Cardiac muscle cell (in vitro differentiated cells and primary cell): ENCODE measurements around the gene CELSR1. TPM values are rescaled to one million over a fixed set of nuclear protein-coding genes. Genes with fewer than 3 reads are reported as not detected.
A peak's percentile ranks its signal among the peaks of the same experiment; 100 is the strongest.

Experiments
- DNase-seq, 2 donors: peaks; one replicate each; pipeline versions ENCODE4 v3.0.0 to v3.0.0-alpha.2; 2010 to 2017; ENCODE audit warnings: low read depth in 1 of 2, low spot score in 1 of 2
- H3K27ac ChIP-seq: fragments of 200-600 bp; sonication (generic); 2 replicates; pipeline ENCODE4 v1.5.1; 2016
- H3K27me3 ChIP-seq: fragments of 200-600 bp; sonication (generic); 2 replicates; pipeline ENCODE4 v1.6.0; 2016; ENCODE audit warnings: control low read depth
- H3K36me3 ChIP-seq: fragments of 200-600 bp; sonication (generic); 2 replicates; pipeline ENCODE4 v1.5.1; 2016; ENCODE audit warnings: control low read depth
- H3K4me1 ChIP-seq: fragments of 200-600 bp; sonication (generic); 2 replicates; pipeline ENCODE4 v1.8.1; 2017; ENCODE audit warnings: low read depth, mild to moderate bottlenecking, mixed run types
- H3K4me3 ChIP-seq: fragments of 200-600 bp; sonication (generic); 2 replicates; pipeline ENCODE4 v1.5.1; 2016; ENCODE audit warnings: mild to moderate bottlenecking
- H3K9me3 ChIP-seq: fragments of 200-600 bp; sonication (generic); 2 replicates; pipeline ENCODE4 v1.5.1; 2017; ENCODE audit warnings: low read depth, mild to moderate bottlenecking, control low read depth
- polyA plus RNA-seq: library from polyadenylated mRNA; unstranded; fragments of >200 nt; fragmentation: Nextera tagmentation; extraction: Ambion mirVana; gene quantifications from 2 replicates; pipeline ENCODE4 v1.2.1, GENCODE V29; 2016
- total RNA-seq: library from RNA; depleted of rRNA; stranded (reverse); fragments of >200 nt; gene quantifications from 2 replicates; pipeline ENCODE4 v1.2.3, GENCODE V29; 2016
- TF ChIP-seq, protein P1 (sequence below): IDR thresholded peaks from 2 replicates; pipeline ENCODE4 v1.5.1; 2012; ENCODE audit warnings: low read depth, mild to moderate bottlenecking, low read length

The CELSR1 gene
- total and polyA plus RNA-seq, 2 experiments from 2014 or later, result 9.0 to 37.4 TPM

DNA sequence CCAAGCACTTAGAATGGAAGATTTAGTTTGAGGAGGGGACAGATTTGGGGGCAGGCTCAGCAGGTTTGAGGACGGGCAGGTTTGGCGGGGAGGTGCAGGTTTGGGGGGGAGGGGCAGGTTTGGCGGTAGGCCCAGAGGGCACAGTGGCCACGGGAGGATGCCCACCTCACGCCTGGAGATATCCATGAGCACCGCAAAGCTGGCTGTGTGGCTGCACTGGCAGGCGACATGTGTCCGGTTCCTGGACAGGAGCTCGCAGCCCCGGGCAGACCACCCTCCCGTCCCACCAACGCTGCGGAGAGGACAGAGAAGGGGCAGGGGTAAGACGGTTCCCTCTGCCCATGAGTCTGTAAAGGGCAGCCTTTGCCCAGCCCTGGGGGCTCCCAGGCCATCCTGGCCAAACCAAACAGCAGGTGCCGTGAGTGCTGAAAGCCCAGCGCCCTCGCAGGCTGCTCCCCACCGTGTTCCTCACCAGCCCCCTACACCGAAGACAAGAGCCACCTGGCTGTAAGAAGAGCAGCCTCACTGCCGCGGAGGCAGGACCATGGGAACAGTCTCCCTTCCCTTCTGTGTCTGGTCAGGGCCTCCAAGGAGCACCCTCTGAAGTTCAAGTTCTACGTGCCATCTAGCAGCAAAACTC is 158.9 kb downstream of the CELSR1 start:
- no peak for DNase-seq
- TF ChIP-seq, protein P1, sequence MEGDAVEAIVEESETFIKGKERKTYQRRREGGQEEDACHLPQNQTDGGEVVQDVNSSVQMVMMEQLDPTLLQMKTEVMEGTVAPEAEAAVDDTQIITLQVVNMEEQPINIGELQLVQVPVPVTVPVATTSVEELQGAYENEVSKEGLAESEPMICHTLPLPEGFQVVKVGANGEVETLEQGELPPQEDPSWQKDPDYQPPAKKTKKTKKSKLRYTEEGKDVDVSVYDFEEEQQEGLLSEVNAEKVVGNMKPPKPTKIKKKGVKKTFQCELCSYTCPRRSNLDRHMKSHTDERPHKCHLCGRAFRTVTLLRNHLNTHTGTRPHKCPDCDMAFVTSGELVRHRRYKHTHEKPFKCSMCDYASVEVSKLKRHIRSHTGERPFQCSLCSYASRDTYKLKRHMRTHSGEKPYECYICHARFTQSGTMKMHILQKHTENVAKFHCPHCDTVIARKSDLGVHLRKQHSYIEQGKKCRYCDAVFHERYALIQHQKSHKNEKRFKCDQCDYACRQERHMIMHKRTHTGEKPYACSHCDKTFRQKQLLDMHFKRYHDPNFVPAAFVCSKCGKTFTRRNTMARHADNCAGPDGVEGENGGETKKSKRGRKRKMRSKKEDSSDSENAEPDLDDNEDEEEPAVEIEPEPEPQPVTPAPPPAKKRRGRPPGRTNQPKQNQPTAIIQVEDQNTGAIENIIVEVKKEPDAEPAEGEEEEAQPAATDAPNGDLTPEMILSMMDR, result no peak
- peak overlapping the region; percentile 93 for H3K27ac ChIP-seq
- no peak overlapping the region for H3K4me3 ChIP-seq
- H3K9me3 ChIP-seq, result no peaks in the 10 kb centered on the region
- no peaks in the 10 kb centered on the region for H3K27me3 ChIP-seq
- H3K36me3 ChIP-seq, result peaks cover 8% of the 10 kb centered on the region
- peaks cover 14% of the 10 kb centered on the region for H3K4me1 ChIP-seq

DNA sequence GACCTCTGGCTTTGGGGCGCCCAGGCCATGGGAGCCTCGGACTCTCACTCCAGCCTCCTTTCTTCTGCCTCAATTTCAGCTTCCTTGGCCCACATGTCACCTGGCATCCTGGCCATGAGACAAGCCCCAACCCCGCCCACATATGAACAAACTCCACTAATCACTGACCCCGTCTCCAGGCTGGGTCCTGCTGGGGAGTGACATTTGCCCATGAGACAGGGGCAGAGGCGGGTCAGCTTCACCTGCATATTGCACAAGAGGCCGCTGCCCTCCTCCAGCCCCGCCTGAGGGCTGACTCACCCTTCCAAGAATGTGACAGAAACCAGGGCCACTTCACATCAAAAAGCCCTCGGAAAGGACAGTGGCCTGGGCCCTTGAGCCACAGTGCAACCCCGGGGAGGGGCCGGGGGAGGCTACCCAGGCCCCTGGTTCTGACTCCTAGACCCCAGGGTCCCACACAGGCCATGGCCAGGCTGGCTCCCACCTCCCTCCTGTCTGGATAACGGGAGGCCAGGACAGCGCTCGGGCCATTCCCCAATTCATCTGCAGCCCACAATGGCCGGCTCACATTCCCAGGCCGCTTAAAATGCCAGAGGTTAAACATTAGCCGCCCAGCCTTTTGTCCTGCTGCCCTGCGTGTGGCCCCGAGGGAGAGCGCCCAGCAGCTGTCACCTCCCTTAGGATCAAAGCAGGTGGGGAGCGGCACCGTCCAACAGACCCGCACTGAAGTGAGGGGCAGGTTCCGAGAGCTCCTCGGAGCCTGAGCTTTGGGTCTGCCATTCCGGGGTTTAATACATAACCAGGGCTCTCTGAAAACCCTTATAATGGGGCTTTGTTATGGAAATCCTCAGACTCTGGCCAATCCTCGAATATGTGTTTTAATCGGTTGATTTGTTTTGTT is 159.6 kb downstream of the CELSR1 start:
- peak; percentile 21 to 88 for DNase-seq
- Histone ChIP-seq H3K27me3 (no peaks in the 10 kb centered on the region), H3K9me3 (no peaks in the 10 kb centered on the region), H3K27ac (peak overlapping the region; percentile 93), H3K36me3 (peaks cover 3% of the 10 kb centered on the region), H3K4me1 (peaks cover 14% of the 10 kb centered on the region), H3K4me3 (no peak overlapping the region)
- TF ChIP-seq, protein P1, result no peak

DNA sequence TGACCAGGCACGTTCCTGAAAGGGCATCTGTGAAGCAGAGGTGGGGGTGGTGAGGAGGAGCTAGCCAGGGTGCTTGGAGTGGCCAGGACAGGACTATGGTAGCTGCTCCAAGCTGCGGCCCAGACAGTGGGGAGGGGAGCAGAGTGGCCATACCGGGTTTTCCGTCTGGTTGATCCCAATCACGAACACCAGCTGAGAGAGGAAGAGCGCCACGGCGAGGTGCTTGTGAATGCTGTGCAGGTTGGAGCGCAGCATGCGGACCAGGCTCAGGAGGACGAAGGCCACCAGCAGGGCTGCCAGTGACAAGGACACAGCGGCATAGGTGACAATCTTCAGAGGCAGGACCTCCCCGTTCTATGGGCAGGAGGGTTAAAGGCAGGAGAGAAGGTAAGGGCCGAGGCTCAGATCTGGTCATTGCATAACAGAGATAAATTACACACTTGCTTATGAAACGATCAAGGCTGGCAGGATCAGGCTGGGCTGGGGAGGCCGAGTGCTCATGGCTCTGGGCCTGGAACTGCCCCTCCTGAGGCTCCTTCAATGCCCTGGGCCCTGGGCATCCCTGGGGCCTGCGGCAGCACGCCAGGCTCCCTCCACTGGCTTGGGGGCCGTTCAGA is 160.4 kb downstream of the CELSR1 start:
- DNase-seq, result no peak
- H3K4me3 ChIP-seq, result no peak overlapping the region
- H3K27ac ChIP-seq, result peak overlapping the region; percentile 93
- TF ChIP-seq, protein P1, result no peak
- no peaks in the 10 kb centered on the region for H3K27me3 ChIP-seq
- H3K9me3 ChIP-seq, result no peaks in the 10 kb centered on the region
- H3K36me3 ChIP-seq, result no peaks in the 10 kb centered on the region
- H3K4me1 ChIP-seq, result peaks cover 14% of the 10 kb centered on the region

DNA sequence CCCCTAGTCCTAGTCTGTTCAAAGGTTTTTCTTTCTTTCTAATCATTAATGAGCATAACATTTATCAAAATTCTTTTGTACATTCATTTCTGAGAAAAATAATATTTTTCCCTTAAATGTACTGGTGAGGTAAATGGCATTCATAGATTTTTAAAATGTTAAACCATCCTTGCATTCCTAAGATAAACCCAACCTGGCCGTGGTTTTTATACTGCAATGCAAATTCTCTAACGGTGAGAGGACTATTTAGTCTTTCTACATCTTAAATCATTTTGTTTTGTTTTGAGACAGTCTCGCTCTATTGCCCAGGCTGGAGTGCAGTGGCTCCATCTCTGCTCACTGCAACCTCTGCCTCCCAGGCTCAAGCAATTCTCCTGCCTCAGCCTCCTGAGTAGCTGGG is 161.3 kb downstream of the CELSR1 start:
- TF ChIP-seq, protein P1, result no peak
- Histone ChIP-seq H3K9me3 (no peaks in the 10 kb centered on the region), H3K4me1 (peaks cover 14% of the 10 kb centered on the region), H3K4me3 (no peak overlapping the region), H3K27ac (no peak overlapping the region), H3K36me3 (no peaks in the 10 kb centered on the region), H3K27me3 (no peaks in the 10 kb centered on the region)
- DNase-seq, result no peak

DNA sequence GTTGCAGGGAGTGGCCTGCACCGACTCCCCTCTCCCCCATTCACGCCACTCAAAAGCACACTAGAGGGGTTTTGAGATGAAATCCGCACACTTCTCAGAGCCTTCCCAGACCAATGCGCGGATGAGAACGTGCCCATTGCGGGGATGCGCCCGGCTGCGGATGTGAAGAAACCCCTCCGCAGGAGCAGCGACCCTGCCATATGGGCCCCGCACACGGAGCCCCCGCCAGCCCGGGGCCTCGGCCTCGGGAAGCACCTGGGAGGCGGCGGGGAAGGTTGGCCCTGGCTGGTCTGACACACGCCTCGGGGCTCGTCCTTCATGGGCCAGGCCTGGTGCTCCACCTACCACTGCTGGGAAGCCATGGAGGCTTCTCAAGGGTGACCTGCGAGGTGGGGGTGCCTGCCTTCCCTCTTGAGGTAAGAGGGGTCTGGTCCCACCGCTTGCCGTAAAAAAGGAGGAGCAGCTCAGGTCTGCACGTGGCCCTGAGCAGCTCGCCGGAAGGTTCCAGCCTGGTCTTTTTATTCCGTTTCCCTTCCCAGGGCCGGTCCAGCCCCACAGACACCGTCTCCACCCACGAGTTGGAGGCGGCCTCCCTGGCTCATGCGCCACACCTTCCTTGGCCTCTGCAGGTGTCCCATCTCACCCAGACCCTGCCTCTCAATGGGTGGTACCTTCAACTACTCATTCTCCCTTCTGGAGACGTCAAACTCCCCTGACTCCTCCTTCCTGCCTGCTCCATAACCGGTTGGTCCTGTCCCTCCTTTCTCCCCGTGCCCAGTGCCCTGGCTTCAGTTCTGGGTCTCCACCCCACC is 162.6 kb downstream of the CELSR1 start:
- Histone ChIP-seq H3K27ac (no peak overlapping the region), H3K27me3 (no peaks in the 10 kb centered on the region), H3K4me1 (peaks cover 22% of the 10 kb centered on the region), H3K9me3 (no peaks in the 10 kb centered on the region), H3K4me3 (no peak overlapping the region), H3K36me3 (no peaks in the 10 kb centered on the region)
- TF ChIP-seq, protein P1, result no peak
- DNase-seq, result no peak
